SH-SY5Y (cell line): Measurements from ENCODE around the gene RASD2.

Experiments used
- GATA2 ChIP-seq: IDR thresholded peaks from 2 replicates; pipeline ENCODE4 v1.6.1; 2011; ENCODE audit warnings: mild to moderate bottlenecking, low read depth, low read length
- GATA3 ChIP-seq: IDR thresholded peaks from 2 replicates; pipeline ENCODE4 v1.6.1; 2011; ENCODE audit warnings: low read depth, mild to moderate bottlenecking, low read length, moderate library complexity

- TF ChIP-seq GATA2: no peak
- no peak for TF ChIP-seq GATA3
These were observed 3.4 kb upstream of the RASD2 start for GRCh38 chr22:35537232-35537631.
